Stimulated activated CD8-positive, alpha-beta memory T cell treated with anti-CD3 and anti-CD28 coated beads, Interleukin-2, amount 100 ng/mL, for 48 hours (primary cell): ENCODE data around the gene VPS9D1.
"Not testable (repeated sequence)": the region's sequence is repeated elsewhere in the genome, so short reads cannot be mapped to it uniquely, and the experiment has no call there.

Source experiments
- DNase-seq, 2 donors: peaks; one replicate each; pipeline ENCODE4 v3.0.0-alpha.2; 2020; ENCODE audit warnings: low read depth in 2 of 2

The VPS9D1 gene

DNA sequence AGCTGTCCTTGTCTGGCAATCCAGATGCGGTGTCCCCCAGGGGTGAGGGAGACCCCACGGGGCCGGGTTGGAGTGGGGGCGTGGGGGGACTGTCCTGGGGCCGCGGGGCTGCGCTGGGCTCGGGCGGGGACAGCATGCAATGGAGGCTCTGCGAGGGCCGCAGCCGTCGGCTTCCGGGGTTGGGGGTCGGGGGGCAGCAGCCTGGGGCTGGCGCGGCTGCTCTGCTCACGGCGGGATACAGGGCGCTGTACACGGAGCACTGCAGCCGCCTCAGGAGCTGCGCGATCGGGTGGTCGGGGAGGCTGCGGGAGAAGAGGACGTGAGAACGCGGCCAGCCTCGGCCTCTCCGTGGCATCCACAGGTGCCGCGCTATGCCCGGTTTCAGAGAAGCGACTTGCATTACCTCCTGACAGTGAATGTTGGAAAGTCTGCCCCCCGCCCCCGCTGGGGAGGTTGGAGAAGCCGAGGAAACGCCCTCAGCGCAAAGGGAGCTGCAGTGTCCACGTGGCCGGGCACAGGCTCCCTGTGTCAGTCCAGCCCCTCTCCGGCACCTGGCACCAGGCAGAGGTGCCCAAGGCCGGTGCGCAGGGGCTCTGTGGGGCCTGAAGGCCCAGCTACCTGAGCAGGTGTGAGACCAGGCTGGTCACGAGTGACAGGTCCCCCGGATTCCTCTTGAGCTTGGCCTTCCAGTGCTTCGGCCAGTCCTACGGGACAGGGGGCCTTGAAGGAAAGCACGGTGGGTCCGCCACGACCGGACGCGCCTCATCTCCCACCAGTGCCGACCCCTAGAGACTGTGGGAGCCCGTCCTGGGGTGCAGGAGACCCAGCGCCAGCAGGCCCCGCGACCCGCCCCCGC is 9.8 kb downstream of the VPS9D1 start:
- no peak for DNase-seq

DNA sequence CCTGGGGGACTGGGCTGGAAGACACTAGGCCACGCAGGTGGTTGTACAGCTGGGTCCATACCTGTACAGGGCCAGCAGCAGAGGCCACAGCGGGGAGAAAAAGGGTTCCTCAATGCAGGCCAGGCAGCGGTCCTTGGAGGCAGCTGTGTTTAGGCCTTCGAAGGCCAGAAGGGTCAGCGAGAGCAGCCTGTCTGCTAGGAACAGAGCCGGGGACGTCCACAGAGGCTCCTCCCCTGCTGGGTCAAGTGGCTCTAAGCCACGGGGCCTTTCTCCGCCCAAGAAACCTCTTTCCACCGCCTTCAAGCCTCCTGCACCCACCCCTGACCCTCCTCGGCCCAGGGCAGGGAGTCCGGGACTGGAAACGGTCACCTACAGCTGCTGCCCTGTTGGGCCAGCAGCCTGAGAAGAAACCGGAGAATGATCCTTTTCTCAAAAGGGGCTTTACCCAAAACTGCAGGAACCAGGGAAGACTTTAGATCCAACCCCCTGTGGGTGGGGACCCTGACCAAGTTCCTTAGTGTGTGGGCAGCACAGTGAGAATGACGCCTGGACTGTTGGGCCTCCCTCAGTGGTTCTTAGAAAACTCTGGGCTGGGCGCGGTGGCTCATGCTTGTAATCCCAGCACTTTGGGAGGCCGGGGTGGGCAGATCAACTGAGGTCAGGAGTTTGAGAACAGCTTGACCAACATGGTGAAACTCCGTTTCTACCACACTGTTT is 10.8 kb downstream of the VPS9D1 start:
- no peak for DNase-seq

DNA sequence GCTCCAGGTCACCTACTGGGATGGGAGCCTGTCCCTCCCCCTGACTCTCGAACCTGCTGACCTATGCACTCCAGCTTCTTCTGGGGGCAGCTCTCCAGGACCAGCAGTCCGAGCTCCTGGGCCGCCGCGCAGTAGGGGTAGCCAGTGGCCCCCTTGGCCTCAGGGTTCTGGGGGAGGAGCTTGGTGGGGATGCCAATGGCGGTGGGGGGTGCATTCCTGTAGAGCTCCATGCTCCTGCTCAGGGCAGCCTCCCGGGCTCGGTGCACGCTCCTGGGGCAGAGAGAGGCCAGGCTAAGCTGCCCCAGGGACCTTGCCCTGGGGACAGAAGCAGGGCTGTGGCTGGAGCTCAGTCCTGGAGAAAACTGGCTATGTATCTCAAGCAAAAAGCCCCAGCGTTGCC is 11.5 kb downstream of the VPS9D1 start:
- DNase-seq, result no peak

DNA sequence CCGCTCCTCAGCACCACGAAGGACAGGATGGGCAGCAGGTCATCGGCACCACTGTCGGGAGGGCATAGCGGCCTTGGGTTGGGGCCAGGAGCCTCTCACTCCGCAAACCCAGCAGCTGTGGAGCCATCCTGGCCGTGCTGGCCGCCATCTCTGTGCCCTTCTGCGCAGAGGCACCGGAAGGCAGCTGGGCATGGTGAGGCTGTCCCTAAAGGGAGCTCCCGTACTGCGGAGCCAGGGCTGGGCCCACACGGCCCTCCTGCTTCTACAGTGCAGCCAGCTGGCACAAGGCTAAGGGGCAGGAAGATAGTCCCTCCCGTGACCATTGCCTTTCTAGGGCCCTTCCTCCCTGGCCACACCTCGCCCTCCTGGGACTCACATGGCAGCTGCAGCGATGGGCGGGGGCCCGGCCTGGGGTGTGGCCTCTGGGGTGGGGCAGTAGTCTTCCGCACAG is 12.2 kb downstream of the VPS9D1 start:
- DNase-seq, result no peak

DNA sequence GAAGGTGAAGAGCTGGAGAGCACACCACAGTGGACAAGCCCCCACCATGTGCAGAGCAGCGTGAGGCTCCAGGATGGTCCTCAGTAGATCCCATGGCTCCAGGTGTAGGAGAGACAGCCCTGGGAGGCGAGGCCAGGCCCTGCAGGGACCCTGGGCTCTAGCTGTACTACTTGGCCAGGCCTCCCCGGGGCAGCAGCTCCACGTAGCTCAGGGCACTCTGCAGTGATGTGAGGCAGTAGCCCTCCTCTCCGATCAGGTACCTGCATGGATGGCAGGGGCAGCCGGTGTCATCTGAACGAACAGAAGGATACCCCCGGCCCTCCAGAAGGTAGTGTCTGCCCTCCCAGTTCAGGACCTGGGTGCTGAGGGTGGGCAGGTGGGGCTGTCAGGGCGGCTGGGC is 13.0 kb downstream of the VPS9D1 start:
- DNase-seq, result no peak

DNA sequence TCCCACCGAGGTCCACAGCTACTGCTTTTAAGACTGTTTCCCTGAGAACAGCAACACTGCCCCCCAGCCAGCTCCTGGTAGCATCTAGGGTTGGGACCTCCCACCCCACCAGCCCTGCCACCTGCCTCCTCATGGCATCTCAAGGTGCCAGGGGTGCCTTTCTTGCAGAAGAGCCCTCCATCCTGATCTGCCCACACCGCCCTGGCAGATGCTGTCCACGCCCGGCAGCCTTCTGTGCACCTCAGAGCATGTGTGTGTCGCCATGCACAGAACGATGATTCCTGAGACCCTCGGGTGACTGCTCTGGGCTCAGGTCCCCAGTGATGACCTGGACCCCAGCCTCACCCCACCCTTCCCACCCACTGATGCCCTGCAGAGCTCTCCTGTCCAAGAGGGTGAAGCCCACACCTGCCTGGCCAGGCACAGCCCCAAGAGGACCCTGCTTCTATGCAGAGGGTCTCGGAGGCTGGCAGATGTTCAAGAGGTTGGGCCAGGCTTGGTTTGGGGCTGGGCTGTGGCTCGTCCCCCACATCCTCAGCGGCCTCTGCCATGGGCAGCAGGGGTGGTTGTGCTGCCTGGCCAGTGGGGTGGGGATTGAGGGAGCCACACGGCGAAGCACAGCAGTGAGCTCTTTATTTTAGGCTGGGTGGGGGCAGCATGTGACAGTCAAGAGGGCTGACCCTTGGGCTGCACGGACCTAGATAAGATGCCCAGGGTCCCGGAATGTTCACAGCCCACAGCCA is 14.0 kb downstream of the VPS9D1 start:
- no peak for DNase-seq

DNA sequence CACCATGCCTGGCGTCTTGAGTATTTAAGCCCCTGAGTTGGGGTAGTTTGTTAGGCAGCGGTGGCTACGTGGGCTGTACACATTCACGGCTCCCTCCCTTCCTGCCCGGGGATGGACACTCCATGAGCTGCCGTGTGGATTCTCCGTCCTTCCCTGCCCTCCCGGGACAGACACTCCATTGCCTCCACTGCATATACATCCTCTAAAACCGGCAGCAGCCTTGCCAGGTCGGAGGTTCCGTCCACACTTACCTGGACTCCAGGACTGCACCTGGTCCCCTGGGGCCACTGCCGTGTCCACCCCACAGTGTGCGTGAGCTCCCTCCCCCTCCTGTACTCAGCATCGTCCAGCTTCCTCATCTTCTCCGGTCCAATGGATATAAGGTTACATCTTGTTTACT is 15.7 kb downstream of the VPS9D1 start:
- no peak for DNase-seq

DNA sequence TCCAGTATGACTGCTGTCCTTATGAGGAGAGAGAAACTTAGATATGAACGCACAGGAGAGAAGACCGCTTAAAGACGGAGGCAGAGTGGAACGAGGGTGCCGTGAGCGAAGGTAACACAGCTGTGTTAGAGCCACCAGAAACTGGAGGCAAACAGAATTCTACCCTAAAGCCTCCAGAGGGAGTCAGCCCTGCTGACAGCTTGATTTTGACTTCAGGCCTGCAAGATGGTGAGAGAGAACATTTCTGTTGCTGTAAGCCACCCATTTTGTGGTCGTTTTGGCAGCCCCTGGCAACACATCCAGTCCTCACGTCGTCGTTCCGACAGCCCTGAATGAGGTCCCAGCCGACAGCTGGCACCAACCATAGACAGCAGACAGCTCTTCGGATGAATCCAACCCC is 16.4 kb downstream of the VPS9D1 start:
- no peak for DNase-seq

DNA sequence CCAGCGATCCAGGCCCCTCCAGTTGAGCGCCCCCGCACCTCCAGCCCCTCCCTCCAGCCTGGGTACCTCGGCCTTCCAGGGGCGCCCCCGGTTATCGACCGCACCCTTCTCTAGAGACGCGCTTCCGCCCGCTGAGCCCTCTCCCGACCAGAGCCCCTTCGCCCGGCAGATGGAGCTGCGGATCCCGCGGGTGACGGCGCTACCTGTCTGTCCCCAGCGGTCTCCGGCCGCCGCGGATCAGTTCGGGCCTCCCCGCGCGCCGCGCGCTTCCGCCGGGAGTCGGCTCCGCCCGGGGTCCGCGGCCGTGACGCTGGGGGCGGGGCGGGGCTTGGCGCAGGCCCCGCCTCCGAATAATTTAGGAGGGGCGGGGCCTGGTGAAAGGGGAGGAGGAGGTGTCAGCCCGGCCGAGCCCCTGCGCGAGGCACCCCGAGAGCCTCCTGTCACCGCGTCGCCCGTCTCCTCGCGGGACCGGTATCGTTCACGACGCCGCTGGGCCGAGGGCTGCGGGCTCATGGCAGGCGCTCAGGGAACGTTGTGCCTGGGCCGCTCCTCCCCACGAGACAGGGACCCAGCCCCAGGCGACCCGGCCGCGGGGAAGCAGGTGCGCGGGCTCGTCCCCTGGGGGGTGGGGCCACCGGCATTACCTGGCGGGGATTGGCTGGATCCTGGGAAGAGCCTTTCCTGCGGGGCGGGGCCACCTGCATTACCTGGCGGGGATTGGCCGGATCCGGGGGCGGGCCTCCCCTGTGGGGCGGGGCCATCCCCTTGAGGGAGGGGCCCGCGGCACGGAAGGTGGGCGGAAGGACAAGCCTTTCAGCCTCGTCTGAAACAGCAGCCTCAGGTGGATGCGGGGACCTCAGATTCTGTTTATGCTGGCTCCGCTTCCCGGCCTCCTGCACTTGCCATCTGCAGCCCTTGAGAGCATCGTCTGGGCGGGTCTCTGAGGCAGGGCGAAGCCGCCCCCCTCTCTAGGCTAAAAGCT is 19.0 kb downstream of the VPS9D1 start, which contains the start of gene SPATA2L:
TSS of gene SPATA2L (minus strand) at position 281 of the 982 bp plus-strand sequence. CDS start 473 bp downstream, outside the sequence.
- peak; percentile 95 to 96 for DNase-seq

DNA sequence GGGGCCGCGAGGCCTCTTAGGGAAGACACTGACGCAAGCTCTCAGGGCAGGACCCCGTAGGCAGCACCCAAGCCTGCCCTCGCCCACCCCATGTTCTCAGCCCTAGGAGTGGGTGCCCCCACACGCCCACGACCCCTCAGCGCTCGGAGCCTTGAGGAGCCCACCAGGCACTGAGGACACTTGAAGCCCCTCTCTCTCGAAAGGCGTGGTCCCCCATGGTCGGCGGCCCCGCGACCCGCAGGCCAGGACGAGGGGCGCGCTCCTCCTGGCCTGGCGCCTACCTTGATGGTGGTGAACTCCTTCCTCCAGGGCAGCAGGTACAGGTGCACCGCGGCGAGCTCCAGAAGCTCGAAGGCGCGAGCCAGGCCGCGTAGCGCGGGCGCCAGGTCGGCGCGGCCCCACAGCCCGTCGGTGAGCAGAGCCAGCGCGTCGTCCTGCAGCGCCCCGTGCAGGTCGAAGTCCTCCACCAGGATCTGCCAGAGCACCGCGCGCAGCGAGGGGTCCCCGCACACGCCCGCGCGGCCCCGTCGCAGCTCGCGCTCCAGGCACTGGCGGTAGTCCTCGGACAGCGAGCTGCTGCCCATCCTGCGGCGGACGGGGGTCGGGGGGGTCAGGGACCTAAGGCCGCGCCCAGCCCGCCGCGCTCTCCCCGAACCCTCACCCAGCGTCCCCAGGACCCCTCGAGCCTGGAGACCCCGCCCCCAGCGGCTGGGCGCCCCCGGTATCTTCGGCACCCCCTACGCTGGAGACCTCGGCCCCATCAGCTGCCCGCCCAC is 19.9 kb downstream of the VPS9D1 start:
- no peak for DNase-seq

DNA sequence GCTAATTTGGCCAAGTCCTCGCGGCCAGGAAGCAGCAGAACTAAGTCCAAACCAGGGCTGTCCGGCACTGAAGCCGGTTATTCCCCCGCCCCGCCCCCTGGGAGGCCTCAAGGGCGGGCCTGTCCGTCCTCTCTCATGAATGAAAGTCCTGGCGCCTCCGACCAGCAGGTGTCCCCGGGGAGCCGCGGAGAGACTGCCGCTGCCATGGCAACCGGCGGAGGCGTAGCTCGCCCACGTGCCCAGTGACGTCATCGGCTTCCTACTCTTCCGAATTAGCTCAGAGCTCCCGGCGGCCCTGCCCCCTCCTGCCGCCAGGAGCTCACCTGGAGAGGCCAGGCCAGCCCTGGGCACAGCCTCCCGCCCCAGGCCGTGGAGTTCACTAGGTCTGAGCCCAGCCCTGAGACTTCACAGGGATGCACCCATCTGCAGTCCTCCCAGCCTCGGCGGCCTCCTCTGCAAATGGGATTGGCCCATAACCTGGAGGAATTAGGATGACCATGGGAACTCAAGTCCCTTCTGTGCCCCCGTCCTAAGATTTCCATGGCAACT is 20.5 kb downstream of the VPS9D1 start:
- peak; percentile 96 to 98 for DNase-seq

DNA sequence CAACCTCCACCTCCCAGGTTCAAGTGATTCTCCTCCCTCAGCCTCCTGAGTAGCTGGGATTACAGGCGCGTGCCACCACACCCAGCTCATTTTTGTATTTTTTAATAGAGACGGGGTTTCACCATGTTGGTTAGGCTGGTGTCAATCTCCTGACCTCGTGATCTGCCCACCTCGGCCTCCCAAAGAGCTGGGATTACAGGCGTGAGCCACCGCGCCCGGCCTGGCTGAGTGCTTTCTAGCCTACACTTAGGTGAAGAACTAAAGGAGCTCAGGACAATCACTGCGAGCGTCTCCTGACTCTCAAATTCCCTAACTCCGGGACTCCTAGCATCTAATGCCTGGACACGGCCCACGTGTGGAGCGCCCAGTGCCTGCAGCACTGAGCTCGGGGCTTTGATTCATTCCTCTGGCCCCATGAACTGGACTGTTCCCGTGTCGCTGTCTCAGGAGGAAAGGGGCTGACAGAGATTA is 21.0 kb downstream of the VPS9D1 start:
- not testable (repeated sequence) for DNase-seq

DNA sequence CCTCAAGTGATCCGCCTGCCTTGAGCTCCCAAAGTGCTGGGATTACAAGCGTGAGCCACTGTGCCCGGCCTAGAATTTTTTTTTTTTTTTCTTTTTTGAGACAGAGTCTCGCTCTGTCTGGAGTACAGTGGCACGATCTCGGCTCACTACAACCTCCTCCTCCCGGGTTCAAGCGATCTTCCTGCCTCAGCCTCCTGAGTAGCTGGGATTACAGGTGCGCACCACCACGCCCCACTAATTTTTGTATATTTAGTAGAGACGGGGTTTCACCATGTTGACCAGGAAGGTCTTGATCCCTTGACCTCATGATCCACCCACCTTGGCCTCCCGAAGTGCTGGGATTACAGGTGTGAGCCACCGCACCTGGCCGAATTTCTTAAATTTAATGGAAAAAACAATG is 22.0 kb downstream of the VPS9D1 start:
- DNase-seq, result not testable (repeated sequence)

DNA sequence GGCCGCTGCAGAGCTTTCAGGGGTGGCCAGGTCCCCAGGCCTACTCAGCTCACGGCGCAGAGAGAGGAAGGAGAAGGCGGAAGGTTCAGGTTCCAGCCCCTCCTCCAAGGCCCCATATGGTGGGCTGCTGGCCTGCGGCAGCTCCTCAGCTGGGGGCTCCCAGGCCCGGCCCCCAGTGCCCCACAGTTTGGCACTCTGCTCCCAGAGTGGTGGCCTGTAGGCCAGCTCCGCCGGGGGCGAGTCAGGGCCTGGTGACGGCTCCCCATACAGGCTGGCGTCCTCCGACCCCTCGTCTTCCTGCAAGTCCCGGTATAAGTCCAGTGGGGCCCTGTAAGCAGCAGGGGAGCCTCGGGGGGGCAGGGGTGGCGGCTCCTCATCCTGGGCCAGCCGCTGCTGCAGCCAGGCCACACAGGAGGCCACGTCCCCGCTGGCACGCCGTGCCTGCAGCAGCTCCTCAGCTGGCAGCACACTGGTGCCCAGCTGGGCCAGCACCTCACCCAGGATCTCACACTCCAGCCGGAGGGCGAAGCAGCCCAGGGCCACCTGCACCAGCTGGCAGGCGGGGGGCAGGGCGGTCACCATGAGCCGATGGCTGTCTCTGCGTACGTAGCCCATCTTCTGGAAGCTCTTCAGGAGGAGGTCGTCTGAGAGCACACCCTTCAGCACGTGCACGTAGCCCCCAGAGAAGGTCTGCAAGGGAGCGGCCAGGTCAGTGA is 22.9 kb downstream of the VPS9D1 start:
- no peak for DNase-seq

DNA sequence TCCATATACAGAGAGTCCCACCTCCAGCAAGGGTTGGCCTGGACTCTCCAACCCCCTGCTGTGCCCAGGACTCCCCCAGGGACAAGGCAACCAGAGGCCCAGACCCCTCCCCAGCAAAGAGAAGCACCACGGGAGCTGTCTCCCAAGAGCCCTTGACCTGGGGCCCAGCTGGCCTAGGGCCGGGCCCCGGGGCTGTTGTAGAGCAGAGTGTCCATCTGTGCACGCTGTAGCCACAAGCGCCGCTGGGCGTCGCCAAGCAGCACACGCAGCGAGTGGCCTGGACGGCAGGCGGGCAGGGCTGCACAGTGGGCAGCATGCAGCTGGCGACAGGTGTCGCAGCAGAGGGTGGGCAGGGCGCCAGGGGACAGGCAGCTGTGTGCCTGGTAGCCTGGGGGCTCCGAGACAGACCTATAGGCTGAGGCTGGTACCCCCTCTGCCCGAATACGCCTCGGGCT is 23.5 kb downstream of the VPS9D1 start:
- no peak for DNase-seq

DNA sequence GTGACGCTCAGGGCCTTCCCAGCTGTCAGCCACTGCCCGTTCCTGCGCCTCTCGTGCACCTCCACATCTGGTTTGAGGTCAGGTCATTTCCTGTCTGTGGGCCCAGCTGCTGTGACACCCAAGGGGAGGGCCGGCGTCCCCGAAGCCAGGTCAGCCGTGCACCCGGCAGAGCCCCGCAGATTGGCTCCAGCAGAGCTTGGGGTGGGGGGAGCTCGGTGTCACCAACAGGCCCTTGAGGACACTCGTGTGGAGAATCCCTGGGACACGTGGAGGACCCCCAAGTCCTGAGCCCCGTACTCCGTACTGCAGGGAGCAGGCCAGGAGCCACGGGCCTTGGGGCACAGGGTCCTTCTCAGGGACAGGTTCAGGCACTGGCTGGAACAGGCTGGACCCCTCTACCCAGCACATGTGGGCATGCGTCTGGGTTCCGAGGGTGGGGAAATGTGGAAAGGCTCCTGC is 24.0 kb downstream of the VPS9D1 start:
- DNase-seq, result no peak

DNA sequence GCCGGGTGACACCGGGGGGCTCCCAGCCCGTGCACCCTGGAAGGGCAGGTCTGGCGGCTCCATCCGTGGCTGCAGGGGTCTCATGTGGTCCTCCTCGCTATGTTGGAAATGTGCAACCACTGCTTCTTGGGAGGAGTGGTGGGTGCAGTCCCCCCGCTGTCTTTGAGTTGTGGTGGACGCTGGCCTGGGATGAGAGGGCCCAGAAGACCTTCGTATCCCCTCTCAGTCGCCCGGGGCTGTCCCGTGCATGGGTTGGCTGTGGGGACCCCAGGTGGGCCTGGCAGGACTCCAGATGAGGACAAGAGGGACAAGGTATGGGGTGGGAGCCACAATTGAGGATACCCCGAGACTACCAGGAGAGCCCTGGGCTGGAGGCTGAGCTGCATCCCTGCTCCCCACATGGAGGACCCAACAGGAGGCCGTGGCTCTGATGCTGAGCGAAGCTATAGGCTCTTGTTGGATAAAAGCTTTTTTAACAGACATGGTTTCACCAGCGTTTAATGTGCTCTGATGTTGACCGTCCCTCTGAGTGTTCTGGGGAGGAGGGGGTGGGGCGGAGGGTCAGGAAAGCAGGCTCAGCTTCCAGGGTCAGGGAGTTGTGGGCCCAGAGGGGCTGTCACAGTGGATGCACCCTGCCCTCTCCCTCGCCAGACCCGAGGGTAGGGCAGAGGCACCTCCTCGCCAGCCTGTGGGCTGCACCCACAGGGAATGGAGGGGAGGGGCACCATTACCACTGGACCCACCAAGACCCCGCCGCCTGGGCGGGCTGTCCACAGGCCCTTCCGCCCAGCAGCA is 24.6 kb downstream of the VPS9D1 start:
- no peak for DNase-seq
